GM12874 (cell line): ENCODE measurements around the gene ERICH3.

ENCODE experiments used
- CTCF ChIP-seq: IDR thresholded peaks from 2 replicates; pipeline ENCODE4 v1.5.1; 2011; ENCODE audit warnings: low read depth, mild to moderate bottlenecking, control low read depth, low read length, moderate library complexity; ENCODE audit not compliant: insufficient read depth

Gene ERICH3

GRCh38 chr1:74673351-74674111, at the start of gene ERICH3:
TSS of gene ERICH3 (minus strand) at chr1:74673792. CDS start at chr1:74673519, 273 bp downstream.
- no peak for TF ChIP-seq CTCF

- no peak for TF ChIP-seq CTCF
Observed at GRCh38 chr1:74717626-74718025, 44.0 kb upstream of the ERICH3 start.

- no peak for TF ChIP-seq CTCF
Observed at GRCh38 chr1:74716822-74717221, 43.2 kb upstream of the ERICH3 start.

- TF ChIP-seq CTCF: no peak
Observed at GRCh38 chr1:74715806-74716205, 42.2 kb upstream of the ERICH3 start.

GRCh38 chr1:74715236-74715502, 41.6 kb upstream of the ERICH3 start:
- TF ChIP-seq CTCF: no peak

GRCh38 chr1:74714429-74715235, 41.0 kb upstream of the ERICH3 start:
- no peak for TF ChIP-seq CTCF

GRCh38 chr1:74713849-74714248, 40.3 kb upstream of the ERICH3 start:
- TF ChIP-seq CTCF: no peak
